ENCODE data around the gene KCTD21. TPM values are rescaled to one million over a fixed set of nuclear protein-coding genes. Genes with fewer than 3 reads are reported as not detected.

The KCTD21 gene
- total RNA-seq, 1 donor from 2014 or later = 5.2 TPM

- Mint-ChIP-seq H3K27me3 (ENCODE audit: low read depth) (no peaks in the 10 kb centered on the region), H3K9me3 (no peaks in the 10 kb centered on the region), H3K4me1 (peaks cover 11% of the 10 kb centered on the region), H3K36me3 (peaks cover 3% of the 10 kb centered on the region), H3K4me3 (no peak overlapping the region), H3K27ac (no peak overlapping the region)
- no peak for TF ChIP-seq CTCF (IDR thresholded peaks at IDR 0.05; ENCODE audit: unreplicated experiment)
- no peak for DNase-seq (ENCODE audit: low spot score in 2 of 2, unreplicated experiment in 2 of 2)
These were observed 8.2 kb upstream of the KCTD21 start for GRCh38 chr11:78196661-78197091.

GRCh38 chr11:78195917-78196560, 7.6 kb upstream of the KCTD21 start:
- peaks cover 12% of the 10 kb centered on the region for H3K4me1 Mint-ChIP-seq
- H3K36me3 Mint-ChIP-seq = peaks cover 3% of the 10 kb centered on the region
- no peaks in the 10 kb centered on the region for H3K9me3 Mint-ChIP-seq
- no peak overlapping the region for H3K4me3 Mint-ChIP-seq
- TF ChIP-seq CTCF (IDR thresholded peaks at IDR 0.05; ENCODE audit: unreplicated experiment) = no peak
- no peak overlapping the region for H3K27ac Mint-ChIP-seq
- no peak for DNase-seq (ENCODE audit: low spot score in 2 of 2, unreplicated experiment in 2 of 2)
- H3K27me3 Mint-ChIP-seq (ENCODE audit: low read depth) = no peaks in the 10 kb centered on the region

- Mint-ChIP-seq H3K4me1 (peaks cover 23% of the 10 kb centered on the region), H3K27me3 (ENCODE audit: low read depth) (no peaks in the 10 kb centered on the region)
These were observed 6.1 kb upstream of the KCTD21 start for GRCh38 chr11:78194490-78194889.

GRCh38 chr11:78193806-78194205, 5.4 kb upstream of the KCTD21 start:
- no peak for DNase-seq (ENCODE audit: low spot score in 2 of 2, unreplicated experiment in 2 of 2)
- H3K27me3 Mint-ChIP-seq (ENCODE audit: low read depth) = no peaks in the 10 kb centered on the region
- no peak overlapping the region for H3K27ac Mint-ChIP-seq
- no peak for TF ChIP-seq CTCF (IDR thresholded peaks at IDR 0.05; ENCODE audit: unreplicated experiment)
- H3K9me3 Mint-ChIP-seq = no peaks in the 10 kb centered on the region
- H3K36me3 Mint-ChIP-seq = peaks cover 3% of the 10 kb centered on the region
- H3K4me1 Mint-ChIP-seq = peaks cover 26% of the 10 kb centered on the region
- H3K4me3 Mint-ChIP-seq = no peak overlapping the region

More at GRCh38 chr11:78194490-78194889, 6.1 kb upstream of the KCTD21 start:
- DNase-seq (ENCODE audit: low spot score in 2 of 2, unreplicated experiment in 2 of 2) = no peak
- no peak for TF ChIP-seq CTCF (IDR thresholded peaks at IDR 0.05; ENCODE audit: unreplicated experiment)
- Mint-ChIP-seq H3K4me3 (no peak overlapping the region), H3K27ac (no peak overlapping the region), H3K36me3 (peaks cover 3% of the 10 kb centered on the region), H3K9me3 (no peaks in the 10 kb centered on the region)

GRCh38 chr11:78192911-78193351, 4.5 kb upstream of the KCTD21 start:
- no peak overlapping the region for H3K4me3 Mint-ChIP-seq
- TF ChIP-seq CTCF (IDR thresholded peaks at IDR 0.05; ENCODE audit: unreplicated experiment) = no peak
- no peak overlapping the region for H3K27ac Mint-ChIP-seq
- peaks cover 28% of the 10 kb centered on the region for H3K4me1 Mint-ChIP-seq
- DNase-seq (ENCODE audit: low spot score in 2 of 2, unreplicated experiment in 2 of 2) = no peak
- H3K9me3 Mint-ChIP-seq = no peaks in the 10 kb centered on the region
- H3K27me3 Mint-ChIP-seq (ENCODE audit: low read depth) = no peaks in the 10 kb centered on the region
- H3K36me3 Mint-ChIP-seq = peaks cover 3% of the 10 kb centered on the region

Measured in mesothelial cell of epicardium (in vitro differentiated cells).